ENCODE measurements around the gene TMEM169. TPM values are rescaled to one million over a fixed set of nuclear protein-coding genes. Genes with fewer than 3 reads are reported as not detected.
A peak's percentile ranks its signal among the peaks of the same experiment; 100 is the strongest.

The TMEM169 gene
- total and polyA plus RNA-seq, 2 donors = 0.65 to 0.85 TPM

- 30% methylated on average over 4 of the region's 4 CpGs for WGBS
- Histone ChIP-seq H3K4me3 (ENCODE audit: low read depth, low read length) (no peak overlapping the region), H3K36me3 (ENCODE audit: insufficient read depth) (no peaks in the 10 kb centered on the region), H3K27ac (ENCODE audit: low read depth) (no peak overlapping the region), H3K4me1 (ENCODE audit: insufficient read depth) (no peaks in the 10 kb centered on the region)
- no peak for DNase-seq (ENCODE audit: extremely low spot score)
Measured at GRCh38 chr2:216114382-216114713, 32.6 kb downstream of the TMEM169 start.

- no peaks in the 10 kb centered on the region for H3K4me1 ChIP-seq (ENCODE audit: insufficient read depth)
- no peaks in the 10 kb centered on the region for H3K36me3 ChIP-seq (ENCODE audit: insufficient read depth)
- peak; percentile 98 for DNase-seq (ENCODE audit: extremely low spot score)
- peak overlapping the region; percentile 33 for H3K27ac ChIP-seq (ENCODE audit: low read depth)
- 3% methylated on average over 29 of the region's 29 CpGs for WGBS
- peak overlapping the region; percentile 45 for H3K4me3 ChIP-seq (ENCODE audit: low read depth, low read length)
Measured at GRCh38 chr2:216114714-216115531, 33.2 kb downstream of the TMEM169 start.

GRCh38 chr2:216116418-216116817, 34.7 kb downstream of the TMEM169 start:
- H3K4me3 ChIP-seq (ENCODE audit: low read depth, low read length) = no peak overlapping the region
- peaks cover 2% of the 10 kb centered on the region for H3K36me3 ChIP-seq (ENCODE audit: insufficient read depth)
- H3K4me1 ChIP-seq (ENCODE audit: insufficient read depth) = no peaks in the 10 kb centered on the region
- WGBS = 94% methylated on average over 1 of the region's 1 CpG
- no peak for DNase-seq (ENCODE audit: extremely low spot score)
- no peak overlapping the region for H3K27ac ChIP-seq (ENCODE audit: low read depth)

- DNase-seq (ENCODE audit: extremely low spot score) = no peak
- WGBS = 66% methylated on average over 4 of the region's 4 CpGs
- Histone ChIP-seq H3K4me1 (ENCODE audit: insufficient read depth) (no peaks in the 10 kb centered on the region), H3K27ac (ENCODE audit: low read depth) (no peak overlapping the region), H3K4me3 (ENCODE audit: low read depth, low read length) (no peak overlapping the region), H3K36me3 (ENCODE audit: insufficient read depth) (peaks cover 3% of the 10 kb centered on the region)
Measured at GRCh38 chr2:216117561-216118340, 36.0 kb downstream of the TMEM169 start.

GRCh38 chr2:216118474-216118873, 36.8 kb downstream of the TMEM169 start:
- Histone ChIP-seq H3K4me1 (ENCODE audit: insufficient read depth) (no peaks in the 10 kb centered on the region), H3K27ac (ENCODE audit: low read depth) (no peak overlapping the region), H3K4me3 (ENCODE audit: low read depth, low read length) (no peak overlapping the region), H3K36me3 (ENCODE audit: insufficient read depth) (peaks cover 4% of the 10 kb centered on the region)
- DNase-seq (ENCODE audit: extremely low spot score) = no peak
- 72% methylated on average over 1 of the region's 1 CpG for WGBS

- no peak for DNase-seq (ENCODE audit: extremely low spot score)
- Histone ChIP-seq H3K4me3 (ENCODE audit: low read depth, low read length) (no peak overlapping the region), H3K36me3 (ENCODE audit: insufficient read depth) (peaks cover 4% of the 10 kb centered on the region), H3K27ac (ENCODE audit: low read depth) (no peak overlapping the region), H3K4me1 (ENCODE audit: insufficient read depth) (no peaks in the 10 kb centered on the region)
- 77% methylated on average over 2 of the region's 2 CpGs for WGBS
Measured at GRCh38 chr2:216119146-216119545, 37.4 kb downstream of the TMEM169 start.

GRCh38 chr2:216119986-216120385, 38.3 kb downstream of the TMEM169 start:
- Histone ChIP-seq H3K4me1 (ENCODE audit: insufficient read depth) (no peaks in the 10 kb centered on the region), H3K4me3 (ENCODE audit: low read depth, low read length) (no peak overlapping the region), H3K36me3 (ENCODE audit: insufficient read depth) (peaks cover 9% of the 10 kb centered on the region), H3K27ac (ENCODE audit: low read depth) (no peak overlapping the region)
- no peak for DNase-seq (ENCODE audit: extremely low spot score)
- WGBS = 85% methylated on average over 3 of the region's 3 CpGs

GRCh38 chr2:216121255-216121654, 39.5 kb downstream of the TMEM169 start:
- Histone ChIP-seq H3K4me1 (ENCODE audit: insufficient read depth) (no peaks in the 10 kb centered on the region), H3K36me3 (ENCODE audit: insufficient read depth) (peaks cover 9% of the 10 kb centered on the region), H3K4me3 (ENCODE audit: low read depth, low read length) (no peak overlapping the region), H3K27ac (ENCODE audit: low read depth) (no peak overlapping the region)
- DNase-seq (ENCODE audit: extremely low spot score) = no peak
- 87% methylated on average over 3 of the region's 3 CpGs for WGBS

- DNase-seq (ENCODE audit: extremely low spot score) = no peak
- no peaks in the 10 kb centered on the region for H3K4me1 ChIP-seq (ENCODE audit: insufficient read depth)
- no peak overlapping the region for H3K4me3 ChIP-seq (ENCODE audit: low read depth, low read length)
- H3K36me3 ChIP-seq (ENCODE audit: insufficient read depth) = peaks cover 9% of the 10 kb centered on the region
- WGBS = 97% methylated on average over 5 of the region's 5 CpGs
- H3K27ac ChIP-seq (ENCODE audit: low read depth) = no peak overlapping the region
Measured at GRCh38 chr2:216126943-216127342, 45.2 kb downstream of the TMEM169 start.

GRCh38 chr2:216130346-216130971, 48.7 kb downstream of the TMEM169 start:
- peaks cover 2% of the 10 kb centered on the region for H3K36me3 ChIP-seq (ENCODE audit: insufficient read depth)
- H3K4me1 ChIP-seq (ENCODE audit: insufficient read depth) = no peaks in the 10 kb centered on the region
- H3K27ac ChIP-seq (ENCODE audit: low read depth) = no peak overlapping the region
- WGBS = 79% methylated on average over 6 of the region's 6 CpGs
- DNase-seq (ENCODE audit: extremely low spot score) = no peak
- H3K4me3 ChIP-seq (ENCODE audit: low read depth, low read length) = no peak overlapping the region

GRCh38 chr2:216131175-216131926, 49.6 kb downstream of the TMEM169 start:
- Histone ChIP-seq H3K27ac (ENCODE audit: low read depth) (no peak overlapping the region), H3K4me3 (ENCODE audit: low read depth, low read length) (no peak overlapping the region), H3K36me3 (ENCODE audit: insufficient read depth) (peaks cover 2% of the 10 kb centered on the region), H3K4me1 (ENCODE audit: insufficient read depth) (no peaks in the 10 kb centered on the region)
- DNase-seq (ENCODE audit: extremely low spot score) = no peak
- 97% methylated on average over 3 of the region's 3 CpGs for WGBS

- Histone ChIP-seq H3K36me3 (ENCODE audit: insufficient read depth) (peaks cover 4% of the 10 kb centered on the region), H3K4me1 (ENCODE audit: insufficient read depth) (no peaks in the 10 kb centered on the region), H3K27ac (ENCODE audit: low read depth) (no peak overlapping the region), H3K4me3 (ENCODE audit: low read depth, low read length) (no peak overlapping the region)
- DNase-seq (ENCODE audit: extremely low spot score) = no peak
Measured at GRCh38 chr2:216132585-216132984, 50.9 kb downstream of the TMEM169 start.

- H3K27ac ChIP-seq (ENCODE audit: low read depth) = no peak overlapping the region
- no peaks in the 10 kb centered on the region for H3K4me1 ChIP-seq (ENCODE audit: insufficient read depth)
- DNase-seq (ENCODE audit: extremely low spot score) = no peak
- WGBS = 97% methylated on average over 2 of the region's 2 CpGs
- no peak overlapping the region for H3K4me3 ChIP-seq (ENCODE audit: low read depth, low read length)
- peaks cover 4% of the 10 kb centered on the region for H3K36me3 ChIP-seq (ENCODE audit: insufficient read depth)
Measured at GRCh38 chr2:216133397-216133796, 51.7 kb downstream of the TMEM169 start.

All from urinary bladder (tissue), 4 donors.